Loucy (cell line): ENCODE data around the gene TSPEAR.

Experiments used
- CTCF ChIP-seq: fragments of 200-600 bp; sonication (generic); conservative IDR thresholded peaks from 2 replicates; pipeline ENCODE4 v1.5.1; 2014; ENCODE audit warnings: mild to moderate bottlenecking, antibody characterized with exemption, low read length
- EZH2phosphoT487 ChIP-seq: fragments of 200-600 bp; IDR thresholded peaks from 2 replicates; pipeline ENCODE4 v1.6.1; 2018; ENCODE audit warnings: antibody characterized with exemption, mild to moderate bottlenecking, moderate library complexity, borderline replicate concordance

DNA sequence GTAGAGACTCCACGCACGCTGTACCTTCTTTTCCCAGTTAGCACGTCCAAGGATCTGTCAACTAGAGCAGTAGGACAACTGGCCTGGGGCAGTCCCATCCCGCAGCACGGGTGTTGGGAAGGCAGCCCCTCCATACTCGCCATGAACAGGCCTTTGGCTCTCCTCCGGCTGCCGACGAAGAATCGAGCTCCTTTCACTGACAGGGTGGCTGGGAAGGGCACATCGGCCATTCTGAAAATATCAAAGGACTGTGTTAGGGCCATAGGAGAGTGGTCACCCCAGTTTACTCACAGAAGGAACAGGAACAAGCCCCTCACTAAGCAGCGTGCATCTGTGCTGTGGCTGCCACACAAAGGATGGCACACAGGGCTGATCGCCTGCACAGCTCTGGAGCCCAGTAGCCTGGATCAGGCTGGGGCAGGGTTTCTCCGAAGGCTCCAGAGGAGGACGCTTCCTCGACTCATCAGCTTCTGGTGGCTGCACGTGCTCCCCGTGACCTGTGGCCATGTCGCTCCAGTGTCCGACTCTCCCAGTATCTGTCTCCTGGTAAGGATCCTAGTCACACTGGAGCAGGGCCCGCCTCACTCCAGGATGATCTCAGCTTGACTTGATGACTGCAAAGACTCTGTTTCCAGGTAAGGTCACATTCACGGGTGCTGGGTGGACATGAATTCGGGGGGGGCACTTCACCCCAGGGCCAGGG is 180.3 kb downstream of the TSPEAR start:
- TF ChIP-seq CTCF, result no peak
- TF ChIP-seq EZH2phosphoT487, result no peak
